Smooth muscle cell (in vitro differentiated cells): ENCODE data around the gene SPTBN1. TPM values are rescaled to one million over a fixed set of nuclear protein-coding genes. Genes with fewer than 3 reads are reported as not detected.

Source experiments
- DNase-seq: peaks from one replicate; lab custom pipeline; 2025; ENCODE audit not compliant: unreplicated experiment; lab: John Stamatoyannopoulos, UW
- H2AFZ ChIP-seq: fragments of 200-600 bp; sonication (generic); 2 replicates; pipeline ENCODE4 v1.6.0; 2016; ENCODE audit warnings: antibody characterized with exemption, low read depth, mild to moderate bottlenecking
- H3F3A ChIP-seq: fragments of 200-600 bp; sonication (generic); 2 replicates; pipeline ENCODE4 v1.6.0; 2017; ENCODE audit warnings: antibody characterized with exemption, low read depth
- H3K27ac ChIP-seq: fragments of 200-600 bp; sonication (generic); 2 replicates; pipeline ENCODE4 v1.5.1; 2016; ENCODE audit warnings: low read depth, mild to moderate bottlenecking
- H3K27me3 ChIP-seq: fragments of 200-600 bp; sonication (generic); 2 replicates; pipeline ENCODE4 v1.6.1; 2016; ENCODE audit warnings: low read depth, mild to moderate bottlenecking
- H3K36me3 ChIP-seq: fragments of 200-600 bp; sonication (generic); 2 replicates; pipeline ENCODE4 v1.5.1; 2016; ENCODE audit warnings: low read depth
- H3K4me1 ChIP-seq: fragments of 200-600 bp; sonication (generic); 2 replicates; pipeline ENCODE4 v1.5.1; 2016; ENCODE audit warnings: low read depth
- H3K4me2 ChIP-seq: fragments of 200-600 bp; sonication (generic); 2 replicates; pipeline ENCODE4 v1.6.0; 2016; ENCODE audit warnings: mild to moderate bottlenecking
- H3K4me3 ChIP-seq: fragments of 200-600 bp; sonication (generic); 2 replicates; pipeline ENCODE4 v1.5.1; 2016; ENCODE audit warnings: mild to moderate bottlenecking
- H3K79me2 ChIP-seq: fragments of 200-600 bp; sonication (generic); 2 replicates; pipeline ENCODE4 v1.6.0; 2016; ENCODE audit warnings: low read depth, mild to moderate bottlenecking
- H3K9ac ChIP-seq: fragments of 200-600 bp; sonication (generic); 2 replicates; pipeline ENCODE4 v1.6.0; 2016; ENCODE audit warnings: low read depth
- H3K9me3 ChIP-seq: fragments of 200-600 bp; sonication (generic); replicated peaks from 2 replicates; pipeline ENCODE4 v1.5.1; 2016; ENCODE audit warnings: low read depth
- H4K20me1 ChIP-seq: fragments of 200-600 bp; sonication (generic); 2 replicates; pipeline ENCODE4 v1.6.0; 2016; ENCODE audit warnings: low read depth
- WGBS: methylation state at CpG from one replicate; pipeline ENCODE4 v1.1.7; 2016; ENCODE audit warnings: low lambda C conversion rate; 5-methylcytosine and 5-hydroxymethylcytosine counted together
- polyA plus RNA-seq: library from polyadenylated mRNA; unstranded; fragments of >200 nt; fragmentation: Nextera tagmentation; extraction: Ambion mirVana; gene quantifications from 2 replicates; pipeline ENCODE4 v1.2.1, GENCODE V29; 2016
- total RNA-seq: library from RNA; depleted of rRNA; stranded (reverse); fragments of >200 nt; gene quantifications from 2 replicates; pipeline ENCODE4 v1.2.3, GENCODE V29; 2014
- TF ChIP-seq, protein P1 (sequence below): fragments of 200-600 bp; sonication (generic); IDR thresholded peaks from 2 replicates; pipeline ENCODE4 v1.5.1; 2017; ENCODE audit warnings: borderline replicate concordance, mild to moderate bottlenecking, antibody characterized with exemption; ENCODE audit not compliant: insufficient read depth, poor library complexity, severe bottlenecking

Gene SPTBN1
- total and polyA plus RNA-seq, 2 experiments from 2014 or later = 78.7 to 186 TPM

DNA sequence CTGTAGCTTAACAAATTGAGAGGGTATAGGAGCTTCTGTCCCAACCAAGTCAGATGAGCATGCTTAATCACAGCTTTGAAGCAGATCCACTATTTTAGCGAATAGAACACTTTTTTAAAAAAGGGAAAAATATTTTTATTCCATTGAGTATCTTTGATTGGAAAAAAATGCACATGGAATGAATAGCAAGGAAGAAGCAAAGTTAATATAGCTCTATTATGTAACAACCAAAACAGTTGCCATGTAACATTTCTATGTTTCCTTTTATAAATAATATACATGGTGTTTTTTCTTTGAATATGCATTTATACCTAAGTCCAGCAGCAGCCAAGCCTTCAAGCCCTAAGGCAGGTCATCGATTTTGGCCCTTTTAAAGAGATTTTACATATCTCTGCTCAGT, 21.4 kb upstream of the SPTBN1 start:
- WGBS = 85% methylated on average over 2 of the region's 2 CpGs
- Histone ChIP-seq H3K36me3 (no peaks in the 10 kb centered on the region), H3K79me2 (no peaks in the 10 kb centered on the region), H3K4me2 (no peak overlapping the region), H3K4me1 (no peaks in the 10 kb centered on the region), H3K9ac (no peak overlapping the region), H3F3A (no peaks in the 10 kb centered on the region), H3K27me3 (no peaks in the 10 kb centered on the region), H3K27ac (no peak overlapping the region), H4K20me1 (no peaks in the 10 kb centered on the region), H2AFZ (no peak overlapping the region), H3K4me3 (no peak overlapping the region), H3K9me3 (no peaks in the 10 kb centered on the region)
- TF ChIP-seq, protein P1, sequence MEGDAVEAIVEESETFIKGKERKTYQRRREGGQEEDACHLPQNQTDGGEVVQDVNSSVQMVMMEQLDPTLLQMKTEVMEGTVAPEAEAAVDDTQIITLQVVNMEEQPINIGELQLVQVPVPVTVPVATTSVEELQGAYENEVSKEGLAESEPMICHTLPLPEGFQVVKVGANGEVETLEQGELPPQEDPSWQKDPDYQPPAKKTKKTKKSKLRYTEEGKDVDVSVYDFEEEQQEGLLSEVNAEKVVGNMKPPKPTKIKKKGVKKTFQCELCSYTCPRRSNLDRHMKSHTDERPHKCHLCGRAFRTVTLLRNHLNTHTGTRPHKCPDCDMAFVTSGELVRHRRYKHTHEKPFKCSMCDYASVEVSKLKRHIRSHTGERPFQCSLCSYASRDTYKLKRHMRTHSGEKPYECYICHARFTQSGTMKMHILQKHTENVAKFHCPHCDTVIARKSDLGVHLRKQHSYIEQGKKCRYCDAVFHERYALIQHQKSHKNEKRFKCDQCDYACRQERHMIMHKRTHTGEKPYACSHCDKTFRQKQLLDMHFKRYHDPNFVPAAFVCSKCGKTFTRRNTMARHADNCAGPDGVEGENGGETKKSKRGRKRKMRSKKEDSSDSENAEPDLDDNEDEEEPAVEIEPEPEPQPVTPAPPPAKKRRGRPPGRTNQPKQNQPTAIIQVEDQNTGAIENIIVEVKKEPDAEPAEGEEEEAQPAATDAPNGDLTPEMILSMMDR = no peak
- no peak for DNase-seq

DNA sequence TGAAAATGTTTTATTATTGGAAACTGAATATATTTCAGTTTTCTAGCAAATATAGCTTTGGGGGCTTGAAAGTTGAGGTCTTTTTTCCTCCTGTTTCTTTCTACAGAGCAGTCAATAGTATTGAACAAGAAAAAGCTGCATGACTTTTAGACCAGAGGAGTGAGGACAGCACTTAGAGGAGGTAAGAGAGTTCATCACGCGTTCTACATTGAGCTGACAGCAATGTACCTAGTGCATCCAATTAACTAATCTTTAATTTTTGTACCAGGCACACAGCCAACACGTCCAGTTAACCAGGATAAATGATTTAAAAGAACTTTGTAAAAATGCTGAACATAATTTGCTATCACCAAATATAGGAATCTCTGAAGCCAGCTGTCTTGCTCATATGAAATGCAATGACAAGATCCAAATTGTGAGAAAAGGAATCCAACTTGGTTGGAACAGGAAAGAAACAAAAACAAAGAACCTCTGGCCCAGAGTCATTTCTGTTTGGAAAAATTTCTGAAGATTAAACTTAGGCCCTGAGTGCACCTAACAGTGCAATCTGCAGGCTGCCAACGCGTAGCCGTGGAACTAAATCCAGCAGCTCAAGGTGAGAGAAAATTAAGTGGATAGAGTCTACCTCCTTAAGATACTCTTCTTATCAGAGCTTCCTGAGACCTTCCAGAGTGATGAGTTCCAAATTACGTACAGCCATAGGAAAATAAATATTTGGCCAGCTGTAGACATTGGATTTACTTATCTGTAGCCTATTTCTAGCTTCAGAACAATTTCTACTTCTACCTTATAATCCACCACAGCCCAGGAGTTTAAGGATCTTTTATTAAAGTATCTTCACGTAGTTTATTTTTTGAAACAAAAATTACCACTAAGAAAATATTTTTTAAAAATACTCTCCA, 20.6 kb upstream of the SPTBN1 start:
- Histone ChIP-seq H3K9me3 (no peaks in the 10 kb centered on the region), H4K20me1 (no peaks in the 10 kb centered on the region), H3K27me3 (no peaks in the 10 kb centered on the region), H3K9ac (no peak overlapping the region), H3K36me3 (no peaks in the 10 kb centered on the region), H3K4me2 (no peak overlapping the region), H3K4me1 (no peaks in the 10 kb centered on the region), H3K79me2 (no peaks in the 10 kb centered on the region), H3F3A (no peaks in the 10 kb centered on the region), H2AFZ (no peak overlapping the region), H3K27ac (no peak overlapping the region), H3K4me3 (no peak overlapping the region)
- DNase-seq = no peak
- TF ChIP-seq, protein P1 = no peak
- 89% methylated on average over 8 of the region's 8 CpGs for WGBS

GRCh38 chr2:54437588-54437987, 18.5 kb upstream of the SPTBN1 start:
- no peak overlapping the region for H3K4me3 ChIP-seq
- no peaks in the 10 kb centered on the region for H3K4me1 ChIP-seq
- H3K9me3 ChIP-seq = no peaks in the 10 kb centered on the region
- no peak overlapping the region for H3K4me2 ChIP-seq
- TF ChIP-seq, protein P1 = no peak
- no peak overlapping the region for H2AFZ ChIP-seq
- no peak for DNase-seq
- H3K9ac ChIP-seq = no peak overlapping the region
- H3K79me2 ChIP-seq = no peaks in the 10 kb centered on the region
- H3K27ac ChIP-seq = no peak overlapping the region
- H3F3A ChIP-seq = no peaks in the 10 kb centered on the region
- no peaks in the 10 kb centered on the region for H4K20me1 ChIP-seq
- no peaks in the 10 kb centered on the region for H3K27me3 ChIP-seq
- H3K36me3 ChIP-seq = no peaks in the 10 kb centered on the region

DNA sequence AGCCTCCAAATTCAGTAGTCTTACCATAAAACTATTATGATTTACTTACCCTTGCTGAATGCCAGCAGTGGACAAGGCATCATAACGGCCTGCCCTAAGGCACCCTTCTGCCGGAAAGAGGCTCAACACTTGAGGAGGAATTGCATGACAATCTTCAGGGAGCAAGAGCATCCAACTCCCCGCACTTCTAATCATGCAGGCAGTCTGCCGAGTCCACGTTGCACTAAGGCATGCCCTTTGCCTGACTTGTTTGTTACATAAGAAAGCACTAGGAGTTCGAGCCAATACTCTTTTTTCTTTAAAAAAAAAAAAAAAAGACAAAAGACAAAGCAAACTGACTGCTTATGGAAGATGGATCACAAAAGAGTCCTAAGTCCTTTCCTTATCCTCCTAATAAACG, 17.9 kb upstream of the SPTBN1 start:
- Histone ChIP-seq H3K4me1 (no peaks in the 10 kb centered on the region), H3K4me2 (no peak overlapping the region), H3K27me3 (no peaks in the 10 kb centered on the region), H3F3A (no peaks in the 10 kb centered on the region), H3K36me3 (no peaks in the 10 kb centered on the region), H3K79me2 (no peaks in the 10 kb centered on the region), H3K9me3 (no peaks in the 10 kb centered on the region), H2AFZ (no peak overlapping the region), H3K4me3 (no peak overlapping the region), H3K9ac (no peak overlapping the region), H4K20me1 (no peaks in the 10 kb centered on the region), H3K27ac (no peak overlapping the region)
- TF ChIP-seq, protein P1 = no peak
- 76% methylated on average over 7 of the region's 7 CpGs for WGBS
- no peak for DNase-seq
